Activated CD4-positive, alpha-beta T cell treated with anti-CD3 and anti-CD28 coated beads for 24 hours (primary cell): ENCODE results near the gene HCLS1.
"Not testable (repeated sequence)": the region's sequence is repeated elsewhere in the genome, so short reads cannot be mapped to it uniquely, and the experiment has no call there.

ENCODE experiments used
- DNase-seq, 2 donors: peaks; one replicate each; pipeline ENCODE4 v3.0.0-alpha.2; 2020; ENCODE audit warnings: low read depth in 2 of 2

Gene HCLS1

GRCh38 chr3:121598564-121598963 lies 62.1 kb downstream of the HCLS1 start:
- no peak for DNase-seq

GRCh38 chr3:121595765-121596406 lies 64.8 kb downstream of the HCLS1 start:
- DNase-seq: no peak

- no peak for DNase-seq
These were observed 65.9 kb downstream of the HCLS1 start for GRCh38 chr3:121594850-121595249.

- not testable (repeated sequence) for DNase-seq
These were observed 66.9 kb downstream of the HCLS1 start for GRCh38 chr3:121593806-121594205.

GRCh38 chr3:121592856-121593702 lies 67.6 kb downstream of the HCLS1 start, which contains the start of gene FBXO40:
Gene FBXO40 (plus strand): TSS chr3:121593379. CDS start chr3:121620576, 27,197 bp downstream.
- DNase-seq: no peak

GRCh38 chr3:121584418-121584817 lies 76.3 kb downstream of the HCLS1 start:
- DNase-seq: no peak

GRCh38 chr3:121581691-121582090 lies 79.0 kb downstream of the HCLS1 start:
- no peak for DNase-seq
